HEK293 (cell line): ENCODE data around the gene ZNF841.
A peak's percentile ranks its signal among the peaks of the same experiment; 100 is the strongest.
"Not testable (repeated sequence)": the region's sequence is repeated elsewhere in the genome, so short reads cannot be mapped to it uniquely, and the experiment has no call there.

Experiments
- CTCF ChIA-PET: fragments of 350-600 bp; formaldehyde crosslinking; extraction: SDS; loops from one replicate; lab custom pipeline; 2021; ENCODE audit warnings: antibody characterized with exemption; lab: Yijun Ruan, JAX
- POLR2A ChIA-PET: fragments of 300-600 bp; formaldehyde crosslinking; extraction: SDS; loops from one replicate; lab custom pipeline; 2020; ENCODE audit warnings: antibody characterized with exemption, inconsistent platforms; lab: Yijun Ruan, JAX
- H3K27ac ChIP-seq: fragments of 200-500 bp; sonication (Bioruptor generic); 2 replicates; pipeline ENCODE4 v1.5.1; 2014; ENCODE audit warnings: low read depth, low read length, control low read depth, inconsistent platforms; ENCODE audit errors: extremely low read depth
- H3K36me3 ChIP-seq, 2 experiments: fragments of 200-500 bp in 1 of 2; sonication (Bioruptor generic) in 1 of 2; 1 replicate in 1 of 2; 2 replicates in 1 of 2; pipeline ENCODE4 v1.5.1; 2014 to 2017; ENCODE audit warnings: inconsistent platforms in 2 of 2, low read length in 2 of 2; ENCODE audit not compliant: control insufficient read depth in 2 of 2, insufficient read depth in 1 of 2
- H3K4me1 ChIP-seq: fragments of 200-500 bp; sonication (Bioruptor generic); 2 replicates; pipeline ENCODE4 v1.5.1; 2014; ENCODE audit warnings: mild to moderate bottlenecking, low read length, inconsistent platforms; ENCODE audit not compliant: control insufficient read depth, insufficient read depth
- H3K4me3 ChIP-seq: 2 replicates; pipeline ENCODE4 v1.5.1; 2011; ENCODE audit warnings: low read depth, mild to moderate bottlenecking, control low read depth, low read length, moderate library complexity
- H3K9me3 ChIP-seq: fragments of 200-500 bp; sonication (Bioruptor generic); 2 replicates; pipeline ENCODE4 v1.5.1; 2014; ENCODE audit warnings: low read depth, low read length, inconsistent platforms; ENCODE audit not compliant: control insufficient read depth, insufficient read depth
- KLF10 ChIP-seq: fragments of 450-650 bp; IDR thresholded peaks from 2 replicates; pipeline ENCODE4 v1.5.1; 2018; ENCODE audit warnings: missing biosample characterization, mild to moderate bottlenecking, missing genetic modification characterization
- KLF16 ChIP-seq: fragments of 450-650 bp; formaldehyde crosslinking; IDR thresholded peaks from 2 replicates; pipeline ENCODE4 v1.5.1; 2017; ENCODE audit warnings: missing biosample characterization, missing genetic modification characterization
- PRDM6 ChIP-seq: fragments of 450-650 bp; formaldehyde crosslinking; IDR thresholded peaks from 2 replicates; pipeline ENCODE4 v1.5.1; 2017; ENCODE audit warnings: missing biosample characterization, missing genetic modification characterization
- RBAK ChIP-seq: fragments of 450-650 bp; formaldehyde crosslinking; IDR thresholded peaks from 2 replicates; pipeline ENCODE4 v1.5.1; 2016; ENCODE audit warnings: missing biosample characterization, missing genetic modification characterization
- YY2 ChIP-seq: fragments of 450-650 bp; formaldehyde crosslinking; IDR thresholded peaks from 2 replicates; pipeline ENCODE4 v1.5.1; 2016; ENCODE audit warnings: missing biosample characterization, missing genetic modification characterization
- ZBTB44 ChIP-seq: fragments of 450-650 bp; IDR thresholded peaks from 2 replicates; pipeline ENCODE4 v1.5.1; 2018; ENCODE audit warnings: missing biosample characterization, mild to moderate bottlenecking, missing genetic modification characterization
- ZEB2 ChIP-seq: fragments of 450-650 bp; formaldehyde crosslinking; IDR thresholded peaks from 2 replicates; pipeline ENCODE4 v1.5.1; 2016; ENCODE audit warnings: missing biosample characterization, missing genetic modification characterization
- ZFP69B ChIP-seq: fragments of 450-650 bp; formaldehyde crosslinking; IDR thresholded peaks from 2 replicates; pipeline ENCODE4 v1.5.1; 2016; ENCODE audit warnings: missing biosample characterization, missing genetic modification characterization
- ZNF132 ChIP-seq: fragments of 450-650 bp; formaldehyde crosslinking; IDR thresholded peaks from 2 replicates; pipeline ENCODE4 v1.5.1; 2017; ENCODE audit warnings: missing biosample characterization, missing genetic modification characterization, borderline replicate concordance
- ZNF155 ChIP-seq: fragments of 450-650 bp; formaldehyde crosslinking; IDR thresholded peaks from 2 replicates; pipeline ENCODE4 v1.5.1; 2016; ENCODE audit warnings: missing biosample characterization, missing genetic modification characterization
- ZNF169 ChIP-seq: fragments of 450-650 bp; formaldehyde crosslinking; IDR thresholded peaks from 2 replicates; pipeline ENCODE4 v1.5.1; 2016; ENCODE audit warnings: missing biosample characterization, missing genetic modification characterization
- ZNF174 ChIP-seq: fragments of 450-650 bp; formaldehyde crosslinking; IDR thresholded peaks from 2 replicates; pipeline ENCODE4 v1.5.0; 2017; ENCODE audit warnings: missing biosample characterization, mild to moderate bottlenecking, missing genetic modification characterization
- ZNF2 ChIP-seq: fragments of 450-650 bp; formaldehyde crosslinking; IDR thresholded peaks from 2 replicates; pipeline ENCODE4 v1.5.1; 2016; ENCODE audit warnings: missing biosample characterization, missing genetic modification characterization
- ZNF274 ChIP-seq, 2 experiments: fragments of 200-500 bp in 1 of 2; fragments of 450-650 bp in 1 of 2; sonication (Bioruptor generic) in 1 of 2; formaldehyde crosslinking in 1 of 2; IDR thresholded peaks; 2 replicates each; pipeline versions ENCODE4 v1.5.1 to v1.6.1; 2014 to 2016; ENCODE audit warnings: borderline replicate concordance in 1 of 2, inconsistent platforms in 1 of 2, low read length in 1 of 2, missing biosample characterization in 1 of 2, missing genetic modification characterization in 1 of 2
- ZNF335 ChIP-seq: fragments of 450-650 bp; formaldehyde crosslinking; conservative IDR thresholded peaks from 2 replicates; pipeline ENCODE4 v1.5.1; 2016; ENCODE audit warnings: missing biosample characterization, missing genetic modification characterization
- ZNF473 ChIP-seq: fragments of 450-650 bp; formaldehyde crosslinking; IDR thresholded peaks from 2 replicates; pipeline ENCODE4 v1.5.1; 2017; ENCODE audit warnings: missing biosample characterization, missing genetic modification characterization
- ZNF501 ChIP-seq: fragments of 450-650 bp; formaldehyde crosslinking; IDR thresholded peaks from 2 replicates; pipeline ENCODE4 v1.5.1; 2016; ENCODE audit warnings: missing biosample characterization, missing genetic modification characterization
- ZNF530 ChIP-seq: fragments of 450-650 bp; formaldehyde crosslinking; IDR thresholded peaks from 2 replicates; pipeline ENCODE4 v1.5.1; 2016; ENCODE audit warnings: low read depth, missing biosample characterization, missing genetic modification characterization
- ZNF549 ChIP-seq: fragments of 450-650 bp; IDR thresholded peaks from 2 replicates; pipeline ENCODE4 v1.5.1; 2018; ENCODE audit warnings: missing biosample characterization, missing genetic modification characterization, mild to moderate bottlenecking, inconsistent platforms, moderate library complexity
- ZNF596 ChIP-seq: fragments of 450-650 bp; IDR thresholded peaks from 2 replicates; pipeline ENCODE4 v1.5.0; 2018; ENCODE audit warnings: missing biosample characterization, mild to moderate bottlenecking, missing genetic modification characterization, moderate library complexity
- ZNF792 ChIP-seq: fragments of 450-650 bp; formaldehyde crosslinking; IDR thresholded peaks from 2 replicates; pipeline ENCODE4 v1.5.1; 2016; ENCODE audit warnings: missing biosample characterization, missing genetic modification characterization
- ZNF830 ChIP-seq: fragments of 450-650 bp; IDR thresholded peaks from 2 replicates; pipeline ENCODE4 v1.5.0; 2018; ENCODE audit warnings: missing biosample characterization, missing genetic modification characterization, low read depth, mild to moderate bottlenecking, moderate library complexity

The ZNF841 gene

GRCh38 chr19:52065399-52065798 lies 30.2 kb downstream of the ZNF841 start:
- Histone ChIP-seq H3K4me3 (no peak overlapping the region), H3K4me1 (no peaks in the 10 kb centered on the region)
- CTCF ChIA-PET = no interaction called here
- TF ChIP-seq ZNF501 (tag by site-specific recombination) = no peak
- no peak for TF ChIP-seq ZNF530
- no peak for TF ChIP-seq RBAK
- TF ChIP-seq ZNF132 (tag by site-specific recombination) = no peak
- no peak for TF ChIP-seq ZEB2 (tag by site-specific recombination)
- no peak for TF ChIP-seq ZNF274 (IDR thresholded peaks at IDR 0.05; ENCODE audit: low read length)
- 0 out of 2 replicates have a peak, but pooled peaks have one; percentile 70 for TF ChIP-seq ZNF274 (tag by site-specific recombination; IDR thresholded peaks at IDR 0.05; ENCODE audit: borderline replicate concordance)
- TF ChIP-seq ZNF174 = no peak
- TF ChIP-seq ZNF596 (tag by site-specific recombination) = no peak
- TF ChIP-seq ZNF473 (tag by site-specific recombination) = no peak
- TF ChIP-seq, all 188 proteins: peak for 1
- Histone ChIP-seq H3K27ac (no peak overlapping the region), H3K9me3 (peaks cover 8% of the 10 kb centered on the region), H3K36me3 (peaks cover 4 to 56% of the 10 kb centered on the region in 2 experiments)
- POLR2A ChIA-PET = no interaction called here

DNA sequence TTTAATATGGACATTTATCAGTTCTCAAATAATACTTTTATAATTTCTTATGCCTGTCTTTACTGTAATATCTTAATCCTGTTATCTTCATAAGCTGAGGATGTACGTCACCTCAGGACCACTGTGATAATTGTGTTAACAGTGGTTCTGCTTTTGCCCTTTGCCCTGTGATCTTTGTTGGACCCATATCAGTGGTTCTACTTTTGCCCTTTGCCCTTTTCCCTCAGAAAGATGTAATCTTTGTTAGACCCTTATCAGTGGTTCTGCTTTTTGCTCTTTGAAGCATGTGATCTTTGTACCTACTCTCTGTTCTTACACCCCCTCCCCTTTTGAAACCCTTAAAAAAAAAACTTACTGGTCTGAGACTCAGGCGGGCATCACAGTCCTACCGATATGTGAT lies 39.1 kb downstream of the ZNF841 start:
- H3K4me3 ChIP-seq, H3K27ac ChIP-seq, CTCF ChIA-PET, H3K4me1 ChIP-seq, POLR2A ChIA-PET, H3K9me3 ChIP-seq, H3K36me3 ChIP-seq: not testable (repeated sequence)

DNA sequence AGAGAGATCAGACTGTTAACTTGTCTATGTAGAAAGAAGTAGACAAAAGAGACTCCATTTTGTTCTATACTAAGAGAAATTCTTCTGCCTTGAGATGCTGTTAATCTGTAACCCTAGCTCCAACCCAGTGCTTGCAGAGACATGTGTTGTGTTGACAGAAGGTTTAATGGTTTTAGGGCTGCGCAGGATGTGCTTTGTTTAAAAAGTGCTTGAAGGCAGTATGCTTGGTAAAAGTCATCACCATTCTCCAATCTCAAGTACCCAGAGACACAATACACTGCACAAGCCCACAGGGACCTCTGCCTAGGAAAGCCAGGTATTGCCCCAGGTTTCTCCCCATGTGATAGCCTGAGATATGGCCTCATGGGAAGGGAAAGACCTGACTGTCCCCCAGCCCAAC lies 43.8 kb downstream of the ZNF841 start:
- CTCF ChIA-PET, H3K36me3 ChIP-seq, H3K9me3 ChIP-seq, H3K27ac ChIP-seq, H3K4me1 ChIP-seq, POLR2A ChIA-PET, H3K4me3 ChIP-seq: not testable (repeated sequence)

DNA sequence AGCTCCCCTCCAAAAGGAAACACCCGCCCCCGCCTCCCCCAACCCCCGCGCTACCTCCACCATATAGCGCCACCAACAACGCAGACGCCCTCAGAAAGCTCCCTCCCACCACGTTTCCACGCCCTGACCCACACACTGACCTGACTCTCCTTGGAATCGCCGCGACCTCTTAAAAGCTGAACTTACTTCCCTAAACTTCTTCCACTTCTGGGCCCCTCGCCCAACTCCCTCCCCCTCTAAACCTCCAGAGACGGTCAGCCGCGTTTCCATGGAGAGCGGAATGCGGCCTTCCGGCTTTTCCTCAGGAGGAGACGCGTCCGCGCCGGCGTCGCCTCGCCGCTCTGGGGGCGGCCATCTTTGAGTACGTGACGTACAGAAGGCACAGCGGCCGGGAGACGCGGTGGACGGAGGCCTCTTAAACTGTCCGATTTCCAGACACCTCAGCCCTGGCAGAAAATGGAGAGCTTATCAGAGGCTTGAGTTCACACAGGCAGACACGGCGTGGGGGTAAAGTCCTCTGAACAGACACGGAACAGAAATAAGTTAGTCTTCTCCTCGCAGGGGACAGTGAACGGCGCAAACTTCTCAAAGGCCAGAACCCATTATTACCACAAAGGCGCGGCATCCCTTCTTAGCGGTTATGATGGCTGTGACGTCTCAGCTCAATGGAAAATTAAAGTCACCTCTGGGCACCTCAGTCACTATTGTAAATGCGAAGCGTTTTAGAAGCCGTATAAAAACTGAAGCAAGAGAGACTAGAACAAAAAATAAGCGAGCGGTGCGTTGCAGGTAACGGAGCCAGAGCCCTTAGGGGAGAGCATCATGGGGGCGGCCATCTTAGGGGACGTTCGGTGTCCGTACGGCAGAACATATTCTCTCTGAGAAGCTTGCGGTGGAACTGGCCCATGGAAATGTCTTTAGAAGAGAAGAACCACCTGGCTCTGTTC lies 46.7 kb downstream of the ZNF841 start, which contains the start of gene ZNF432:
Gene ZNF432 (minus strand): TSS at position 284 of the 947 bp plus-strand sequence. CDS start 1,970 bp downstream, outside the sequence.
- H3K27ac ChIP-seq = peak within 1 kb of the TSS; percentile 64
- peak within 1 kb of the TSS; percentile 85 for H3K4me3 ChIP-seq
- H3K9me3 ChIP-seq = no peaks in the 10 kb centered on the region; the same call in 1 of the 2 replicates
- CTCF ChIA-PET = interaction anchor here (0.7 to 1.5 kb wide), 2 partner anchors 13 to 42 kb away, joined by 3 read pairs; no protein-coding TSS in a partner anchor
- POLR2A ChIA-PET = interaction anchor here (1.3 to 1.9 kb wide), 3 partner anchors 21 to 141 kb away, joined by 5 to 8 read pairs (median 7); partner anchors contain the start of genes PPP2R1A, ZNF614 and ZNF615
- H3K4me1 ChIP-seq = no peaks in the 10 kb centered on the region
- H3K36me3 ChIP-seq = peaks cover 21 to 27% of the 10 kb centered on the region in 2 experiments
- TF ChIP-seq YY2 (tag by site-specific recombination) (peak; percentile 87), ZNF2 (tag by site-specific recombination) (0 out of 2 replicates have a peak, but pooled peaks have one; percentile 9), ZFP69B (0 out of 2 replicates have a peak, but pooled peaks have one; percentile 18), ZNF830 (no peak), ZBTB44 (tag by site-specific recombination) (no peak), KLF16 (peak; percentile 37; the same call in 1 of the 2 replicates), ZNF155 (no peak), KLF10 (tag by site-specific recombination) (no peak), ZNF792 (no peak), ZNF549 (tag by site-specific recombination) (no peak), PRDM6 (tag by site-specific recombination) (no peak), ZNF169 (no peak), ZNF335 (peak; percentile 86)
